Measurements from ENCODE around the gene TGIF1.
A peak's percentile ranks its signal among the peaks of the same experiment; 100 is the strongest.
"Not testable (repeated sequence)": the region's sequence is repeated elsewhere in the genome, so short reads cannot be mapped to it uniquely, and the experiment has no call there.

TGIF1 gene

DNA sequence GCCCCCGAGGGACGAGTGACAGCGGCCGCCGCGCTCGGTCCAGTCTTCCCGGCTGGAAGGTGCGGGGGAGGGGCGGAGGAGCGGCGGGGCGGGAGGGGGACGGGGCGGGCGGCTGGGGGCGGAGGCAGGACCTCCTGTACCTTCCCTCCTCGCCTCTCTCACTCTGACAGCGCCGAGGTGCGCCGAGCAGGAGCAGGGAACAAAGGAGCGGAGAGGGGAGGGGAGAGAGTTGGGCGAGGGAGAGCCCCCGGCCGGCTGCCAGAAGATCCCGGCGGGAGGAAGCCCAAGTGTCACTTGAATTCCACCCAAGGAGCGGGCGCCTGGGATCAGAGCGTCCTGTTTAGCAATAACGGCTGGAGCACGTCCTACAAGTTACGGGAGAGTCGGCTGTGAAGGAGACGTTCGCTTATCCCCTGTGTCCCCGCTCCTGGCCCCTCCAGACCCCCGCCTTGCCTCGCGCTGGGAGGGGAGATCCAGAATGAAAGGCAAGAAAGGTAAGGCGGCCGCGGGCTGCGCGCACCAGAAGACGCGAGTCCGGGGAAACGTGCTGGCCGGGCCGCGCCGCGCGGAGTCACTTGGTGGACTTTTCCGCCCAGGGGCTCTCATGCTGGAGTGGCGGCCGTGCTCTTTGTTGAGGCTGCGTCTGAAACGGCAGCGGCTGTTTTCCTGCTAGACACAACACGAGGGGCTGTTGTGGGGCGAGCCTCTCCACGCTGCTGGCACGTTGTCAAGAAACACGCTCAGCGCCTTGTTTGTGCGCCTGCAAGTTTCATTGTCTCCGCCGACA lies at the start of gene TGIF1:
TSS of gene TGIF1 (plus strand) at position 161 of the 787 bp plus-strand sequence. CDS start at position 479, 318 bp downstream.
- Histone ChIP-seq H3K27me3 (ENCODE audit: control insufficient read depth in 5 of 5, insufficient read depth in 4 of 5, low read length in 5 of 5) (no peaks in the 10 kb centered on the region), H3K4me1 (ENCODE audit: control insufficient read depth in 5 of 5, insufficient read depth in 5 of 5, low read length in 5 of 5) (peaks cover 4 to 72% (median 41%) of the 10 kb centered on the region in 5 donors), H3K36me3 (ENCODE audit: control insufficient read depth in 5 of 5, insufficient read depth in 5 of 5, low read length in 5 of 5) (no peaks in the 10 kb centered on the region), H3K27ac (ENCODE audit: low read depth, low read length) (peak within 1 kb of the TSS; percentile 100), H3K4me3 (ENCODE audit: low read depth in 1 of 5, low read length in 5 of 5) (peak within 1 kb of the TSS; percentile 90 to 94 (median 93)), H3K9me3 (ENCODE audit: control insufficient read depth in 5 of 5, low read length in 5 of 5) (no peaks in the 10 kb centered on the region), H3K9ac (ENCODE audit: low read length in 5 of 5) (peak within 1 kb of the TSS; percentile 94 to 99 (median 98))

DNA sequence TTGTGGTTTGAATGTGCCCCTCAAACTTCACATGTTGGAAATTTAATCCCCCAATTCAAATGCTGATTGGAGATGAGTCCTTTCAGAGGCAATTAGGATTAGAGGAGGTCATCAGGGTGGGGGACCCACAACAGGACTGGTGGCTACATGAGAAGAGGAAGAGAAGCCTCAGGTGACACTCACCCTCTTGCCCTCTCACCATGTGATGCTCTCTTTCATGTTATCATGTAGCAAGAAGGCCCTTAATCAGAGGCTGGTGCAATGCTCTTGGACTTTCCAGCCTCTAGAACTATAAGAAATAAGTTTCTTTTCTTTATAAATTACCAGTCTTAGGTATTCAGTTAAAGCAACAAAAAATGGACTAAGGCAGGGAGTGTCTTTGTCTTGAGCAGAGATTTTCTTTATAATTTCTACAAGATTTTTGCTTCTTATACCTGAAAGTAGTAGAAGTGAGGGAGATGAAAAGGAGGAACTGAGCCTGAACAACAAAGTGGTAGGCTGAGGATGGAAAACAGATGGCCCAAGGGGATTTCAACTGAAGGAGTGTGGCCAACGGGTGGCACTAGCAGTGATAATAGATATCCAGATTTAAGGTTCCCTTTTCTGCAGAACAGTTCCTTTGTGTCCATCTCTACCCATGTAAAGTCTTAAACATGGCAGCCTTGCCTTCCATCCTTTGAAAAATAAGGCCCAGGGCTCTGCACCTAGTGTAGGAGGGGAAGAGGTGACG lies 49.2 kb upstream of the TGIF1 start:
- Histone ChIP-seq H3K4me1 (ENCODE audit: control insufficient read depth in 5 of 5, insufficient read depth in 5 of 5, low read length in 5 of 5) (no peaks in the 10 kb centered on the region), H3K36me3 (ENCODE audit: control insufficient read depth in 5 of 5, insufficient read depth in 5 of 5, low read length in 5 of 5) (no peaks in the 10 kb centered on the region), H3K9ac (ENCODE audit: low read length in 5 of 5) (no peak overlapping the region), H3K9me3 (ENCODE audit: control insufficient read depth in 5 of 5, low read length in 5 of 5) (peaks cover 0 to 10% (median 5%) of the 10 kb centered on the region in 5 donors), H3K27ac (ENCODE audit: low read depth, low read length) (no peak overlapping the region), H3K27me3 (ENCODE audit: control insufficient read depth in 5 of 5, insufficient read depth in 4 of 5, low read length in 5 of 5) (no peaks in the 10 kb centered on the region), H3K4me3 (ENCODE audit: low read depth in 1 of 5, low read length in 5 of 5) (no peak overlapping the region)

DNA sequence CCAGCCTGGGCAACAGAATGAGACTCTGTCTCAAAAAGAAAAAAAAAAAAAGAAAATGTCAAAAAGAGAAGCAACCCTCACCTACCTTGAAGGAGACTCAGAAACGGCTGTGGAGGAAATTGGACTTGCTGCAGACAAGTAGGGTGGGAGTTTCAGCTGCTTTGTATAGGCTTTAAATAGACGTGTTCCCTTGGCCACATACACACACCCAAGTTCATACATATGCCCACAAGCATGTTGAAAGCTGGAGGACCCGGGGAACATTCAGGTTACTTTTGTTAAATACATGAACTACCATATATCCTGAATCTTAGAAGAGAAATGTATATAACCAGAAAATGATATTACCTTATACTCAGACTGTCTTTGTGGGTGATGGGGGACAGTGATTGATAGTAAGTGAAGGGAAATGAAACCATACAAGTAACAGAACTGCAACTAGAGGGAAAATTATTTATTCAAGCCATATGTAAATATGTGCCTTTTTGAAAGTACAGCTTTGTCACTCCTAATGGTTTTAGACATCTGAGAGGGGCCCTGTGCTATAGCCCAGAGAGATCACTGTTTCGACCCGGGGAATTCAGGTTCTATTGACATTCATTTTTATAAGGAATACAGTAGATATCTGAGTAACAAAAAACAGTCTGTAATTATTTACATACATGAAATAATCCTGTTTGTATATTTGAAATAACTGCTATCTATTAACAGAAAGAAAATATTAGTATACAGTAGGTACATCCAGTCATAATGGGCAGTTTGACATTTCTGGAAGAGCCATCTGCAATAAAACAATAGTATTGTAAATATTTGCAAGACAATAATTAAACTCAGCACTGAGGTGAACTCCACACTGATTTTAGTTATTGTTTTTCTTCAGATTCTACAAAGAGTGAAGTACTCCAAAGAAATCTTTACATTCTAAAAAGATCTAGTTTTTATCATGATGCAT lies 48.0 kb upstream of the TGIF1 start:
- no peaks in the 10 kb centered on the region for H3K36me3 ChIP-seq (ENCODE audit: control insufficient read depth in 5 of 5, insufficient read depth in 5 of 5, low read length in 5 of 5)
- H3K27me3 ChIP-seq (ENCODE audit: control insufficient read depth in 5 of 5, insufficient read depth in 4 of 5, low read length in 5 of 5), result no peaks in the 10 kb centered on the region
- peaks cover 0 to 10% (median 5%) of the 10 kb centered on the region in 5 donors for H3K9me3 ChIP-seq (ENCODE audit: control insufficient read depth in 5 of 5, low read length in 5 of 5)
- H3K27ac ChIP-seq (ENCODE audit: low read depth, low read length), result no peak overlapping the region
- no peak overlapping the region for H3K4me3 ChIP-seq (ENCODE audit: low read depth in 1 of 5, low read length in 5 of 5)
- H3K4me1 ChIP-seq (ENCODE audit: control insufficient read depth in 5 of 5, insufficient read depth in 5 of 5, low read length in 5 of 5), result no peaks in the 10 kb centered on the region
- H3K9ac ChIP-seq (ENCODE audit: low read length in 5 of 5), result no peak overlapping the region

DNA sequence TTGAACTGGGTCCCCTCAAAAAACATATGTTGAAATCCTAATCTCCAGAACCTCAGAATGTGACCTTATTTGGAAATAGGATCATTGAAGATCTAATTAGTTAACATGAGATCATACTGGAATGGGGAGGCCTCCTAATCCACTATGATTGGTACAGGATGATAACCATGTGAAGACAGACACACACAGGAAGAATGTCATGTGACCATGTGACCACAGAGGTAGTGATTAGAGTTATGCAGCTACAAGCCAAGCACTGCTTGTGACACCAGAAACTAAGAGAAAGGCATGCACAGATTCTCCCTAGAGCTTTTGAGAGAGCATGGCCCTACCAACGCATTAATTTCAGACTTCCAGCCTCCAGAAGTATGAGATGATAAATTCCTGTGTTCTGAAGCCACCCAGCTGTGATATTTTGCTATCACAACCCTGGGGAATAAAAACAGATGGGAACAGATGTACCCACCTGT lies 47.0 kb upstream of the TGIF1 start:
- H3K27me3 ChIP-seq (ENCODE audit: control insufficient read depth in 5 of 5, insufficient read depth in 4 of 5, low read length in 5 of 5), result no peaks in the 10 kb centered on the region
- no peaks in the 10 kb centered on the region for H3K36me3 ChIP-seq (ENCODE audit: control insufficient read depth in 5 of 5, insufficient read depth in 5 of 5, low read length in 5 of 5)
- no peak overlapping the region for H3K27ac ChIP-seq (ENCODE audit: low read depth, low read length)
- H3K4me1 ChIP-seq (ENCODE audit: control insufficient read depth in 5 of 5, insufficient read depth in 5 of 5, low read length in 5 of 5), result no peaks in the 10 kb centered on the region
- no peak overlapping the region for H3K9ac ChIP-seq (ENCODE audit: low read length in 5 of 5)
- H3K9me3 ChIP-seq (ENCODE audit: control insufficient read depth in 5 of 5, low read length in 5 of 5), result peaks cover 0 to 10% (median 5%) of the 10 kb centered on the region in 5 donors
- H3K4me3 ChIP-seq (ENCODE audit: low read depth in 1 of 5, low read length in 5 of 5), result no peak overlapping the region

DNA sequence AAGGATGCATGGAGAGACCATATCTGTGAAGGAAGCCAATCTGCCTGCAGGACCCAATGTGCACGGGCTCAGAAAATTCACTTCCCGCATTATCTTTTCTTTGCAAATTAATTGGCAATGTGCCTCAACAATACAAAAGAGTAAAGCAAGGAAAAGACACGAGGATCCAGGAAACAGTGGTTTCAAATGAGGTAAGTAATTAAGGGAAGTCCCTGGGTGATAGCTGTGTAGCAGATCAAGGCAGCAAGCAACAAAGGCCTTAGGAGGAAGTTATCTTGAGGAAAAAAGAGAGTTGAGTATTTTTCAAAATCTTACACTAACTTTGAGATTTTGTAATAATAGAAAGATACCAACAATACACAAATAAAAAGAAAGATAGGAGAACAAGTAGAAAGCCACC lies 44.3 kb upstream of the TGIF1 start:
- no peak overlapping the region for H3K9ac ChIP-seq (ENCODE audit: low read length in 5 of 5)
- H3K9me3 ChIP-seq (ENCODE audit: control insufficient read depth in 5 of 5, low read length in 5 of 5), result peaks cover 0 to 10% (median 5%) of the 10 kb centered on the region in 5 donors
- peak overlapping the region in 1 of 5 donors; percentile 22 for H3K4me3 ChIP-seq (ENCODE audit: low read depth in 1 of 5, low read length in 5 of 5)
- H3K36me3 ChIP-seq (ENCODE audit: control insufficient read depth in 5 of 5, insufficient read depth in 5 of 5, low read length in 5 of 5), result no peaks in the 10 kb centered on the region
- H3K27ac ChIP-seq (ENCODE audit: low read depth, low read length), result no peak overlapping the region
- no peaks in the 10 kb centered on the region for H3K27me3 ChIP-seq (ENCODE audit: control insufficient read depth in 5 of 5, insufficient read depth in 4 of 5, low read length in 5 of 5)
- H3K4me1 ChIP-seq (ENCODE audit: control insufficient read depth in 5 of 5, insufficient read depth in 5 of 5, low read length in 5 of 5), result no peaks in the 10 kb centered on the region

DNA sequence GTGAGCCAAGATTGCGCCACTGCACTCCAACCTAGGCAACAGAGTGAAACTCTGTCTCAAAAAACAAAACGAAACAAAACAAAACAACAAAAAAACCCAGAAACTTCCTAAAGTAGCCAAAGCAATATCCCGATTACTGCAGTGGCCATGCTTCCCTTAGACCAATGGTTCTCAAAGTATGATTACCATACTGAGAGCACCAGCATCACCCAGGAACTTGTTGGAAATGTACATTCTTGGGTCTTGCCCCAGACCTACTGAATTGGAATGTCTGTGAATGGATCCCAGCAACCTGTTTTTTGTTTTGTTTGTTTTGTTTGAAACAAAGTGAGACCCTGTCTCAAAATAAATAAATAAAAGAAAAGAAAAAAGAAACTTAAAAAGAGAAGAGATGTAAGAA lies 41.9 kb upstream of the TGIF1 start:
- H3K9me3 ChIP-seq (ENCODE audit: control insufficient read depth in 5 of 5, low read length in 5 of 5), result peaks cover 0 to 7% (median 3%) of the 10 kb centered on the region in 5 donors
- peaks cover 0 to 6% (median 6%) of the 10 kb centered on the region in 5 donors for H3K4me1 ChIP-seq (ENCODE audit: control insufficient read depth in 5 of 5, insufficient read depth in 5 of 5, low read length in 5 of 5)
- H3K9ac ChIP-seq (ENCODE audit: low read length in 5 of 5), result no peak overlapping the region
- H3K27ac ChIP-seq (ENCODE audit: low read depth, low read length), result no peak overlapping the region
- peaks cover 0 to 8% (median 7%) of the 10 kb centered on the region in 5 donors for H3K27me3 ChIP-seq (ENCODE audit: control insufficient read depth in 5 of 5, insufficient read depth in 4 of 5, low read length in 5 of 5)
- H3K4me3 ChIP-seq (ENCODE audit: low read depth in 1 of 5, low read length in 5 of 5), result no peak overlapping the region
- no peaks in the 10 kb centered on the region for H3K36me3 ChIP-seq (ENCODE audit: control insufficient read depth in 5 of 5, insufficient read depth in 5 of 5, low read length in 5 of 5)

DNA sequence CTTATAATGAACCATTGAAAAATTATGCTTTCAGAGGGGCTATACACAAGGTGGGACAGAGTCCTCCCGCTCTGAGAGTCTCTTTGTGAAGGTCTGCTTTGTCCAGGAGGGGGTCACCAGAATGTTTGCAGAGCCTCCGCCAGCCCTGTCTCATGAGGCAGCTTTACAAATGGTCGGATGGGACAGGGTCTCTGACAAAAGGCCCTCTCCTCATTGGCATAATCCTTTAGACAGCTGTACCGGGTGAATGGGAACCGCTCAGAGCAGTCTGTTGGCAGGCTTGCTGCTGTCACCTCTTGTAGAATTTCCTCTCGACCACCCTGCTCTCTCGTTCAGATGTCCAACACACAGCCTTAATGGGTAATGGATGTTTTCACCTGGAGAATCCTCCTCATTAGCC lies 40.2 kb upstream of the TGIF1 start:
- no peak overlapping the region for H3K4me3 ChIP-seq (ENCODE audit: low read depth in 1 of 5, low read length in 5 of 5)
- H3K27me3 ChIP-seq (ENCODE audit: control insufficient read depth in 5 of 5, insufficient read depth in 4 of 5, low read length in 5 of 5), result peaks cover 0 to 8% (median 7%) of the 10 kb centered on the region in 5 donors
- no peak overlapping the region for H3K9ac ChIP-seq (ENCODE audit: low read length in 5 of 5)
- no peaks in the 10 kb centered on the region for H3K36me3 ChIP-seq (ENCODE audit: control insufficient read depth in 5 of 5, insufficient read depth in 5 of 5, low read length in 5 of 5)
- peaks cover 0 to 6% (median 6%) of the 10 kb centered on the region in 5 donors for H3K4me1 ChIP-seq (ENCODE audit: control insufficient read depth in 5 of 5, insufficient read depth in 5 of 5, low read length in 5 of 5)
- H3K27ac ChIP-seq (ENCODE audit: low read depth, low read length), result no peak overlapping the region
- peaks cover 0 to 7% (median 3%) of the 10 kb centered on the region in 5 donors for H3K9me3 ChIP-seq (ENCODE audit: control insufficient read depth in 5 of 5, low read length in 5 of 5)

DNA sequence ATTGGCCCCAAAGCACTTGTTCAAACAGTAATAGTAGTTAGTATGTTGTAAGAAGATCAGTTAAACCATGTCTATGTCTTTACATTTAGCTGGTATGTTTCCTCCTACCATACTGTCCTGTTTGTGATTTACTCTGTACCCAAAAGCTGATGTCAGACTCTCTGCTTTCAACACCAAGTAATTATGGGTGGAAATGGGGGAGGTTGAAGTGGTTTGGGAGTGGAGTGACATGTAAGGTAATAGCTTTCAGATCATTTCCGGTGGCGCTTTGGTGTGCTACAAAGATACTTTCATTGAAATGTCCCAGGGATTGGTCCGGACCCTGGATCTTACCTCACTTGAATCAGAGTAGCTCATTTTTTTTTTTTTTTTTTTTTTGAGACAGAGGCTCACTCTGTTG lies 39.7 kb upstream of the TGIF1 start:
- peaks cover 0 to 6% (median 6%) of the 10 kb centered on the region in 5 donors for H3K4me1 ChIP-seq (ENCODE audit: control insufficient read depth in 5 of 5, insufficient read depth in 5 of 5, low read length in 5 of 5)

DNA sequence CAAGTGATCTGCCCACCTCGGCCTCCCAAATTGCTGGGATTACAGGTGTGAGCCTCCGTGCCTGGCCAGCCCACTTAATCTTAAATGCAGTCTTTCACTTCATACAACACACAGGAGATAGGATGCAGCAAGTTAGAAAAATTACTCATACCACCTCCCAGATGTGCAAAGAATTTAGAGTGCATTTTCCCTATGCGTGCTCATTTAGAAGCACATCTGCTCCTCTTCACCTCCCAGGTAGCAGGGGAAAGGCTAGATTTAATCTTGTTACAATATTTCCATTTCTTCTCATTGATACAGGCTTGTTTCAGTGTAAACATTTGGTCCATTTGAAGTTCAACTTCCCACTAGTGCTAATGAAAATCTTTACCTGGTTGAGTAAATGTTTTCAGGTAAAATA lies 39.1 kb upstream of the TGIF1 start:
- H3K36me3 ChIP-seq (ENCODE audit: control insufficient read depth in 5 of 5, insufficient read depth in 5 of 5, low read length in 5 of 5); H3K27ac ChIP-seq (ENCODE audit: low read depth, low read length); H3K9me3 ChIP-seq (ENCODE audit: control insufficient read depth in 5 of 5, low read length in 5 of 5); H3K9ac ChIP-seq (ENCODE audit: low read length in 5 of 5); H3K27me3 ChIP-seq (ENCODE audit: control insufficient read depth in 5 of 5, insufficient read depth in 4 of 5, low read length in 5 of 5); H3K4me3 ChIP-seq (ENCODE audit: low read depth in 1 of 5, low read length in 5 of 5); H3K4me1 ChIP-seq (ENCODE audit: control insufficient read depth in 5 of 5, insufficient read depth in 5 of 5, low read length in 5 of 5): not testable (repeated sequence)

More for the DNA sequence above, 39.7 kb upstream of the TGIF1 start:
- H3K27me3 ChIP-seq (ENCODE audit: control insufficient read depth in 5 of 5, insufficient read depth in 4 of 5, low read length in 5 of 5), result peaks cover 0 to 8% (median 7%) of the 10 kb centered on the region in 5 donors
- H3K4me3 ChIP-seq (ENCODE audit: low read depth in 1 of 5, low read length in 5 of 5), result no peak overlapping the region
- H3K9me3 ChIP-seq (ENCODE audit: control insufficient read depth in 5 of 5, low read length in 5 of 5), result peaks cover 0 to 5% (median 0%) of the 10 kb centered on the region in 5 donors
- no peak overlapping the region for H3K27ac ChIP-seq (ENCODE audit: low read depth, low read length)
- H3K36me3 ChIP-seq (ENCODE audit: control insufficient read depth in 5 of 5, insufficient read depth in 5 of 5, low read length in 5 of 5), result no peaks in the 10 kb centered on the region
- no peak overlapping the region for H3K9ac ChIP-seq (ENCODE audit: low read length in 5 of 5)

Measured in subcutaneous abdominal adipose tissue (tissue), 5 donors.